ENCODE measurements around the gene LAMTOR3. TPM values are rescaled to one million over a fixed set of nuclear protein-coding genes. Genes with fewer than 3 reads are reported as not detected.
A peak's percentile ranks its signal among the peaks of the same experiment; 100 is the strongest.

LAMTOR3 gene
- total RNA-seq, 1 donor from 2014 or later = 22.2 TPM

DNA sequence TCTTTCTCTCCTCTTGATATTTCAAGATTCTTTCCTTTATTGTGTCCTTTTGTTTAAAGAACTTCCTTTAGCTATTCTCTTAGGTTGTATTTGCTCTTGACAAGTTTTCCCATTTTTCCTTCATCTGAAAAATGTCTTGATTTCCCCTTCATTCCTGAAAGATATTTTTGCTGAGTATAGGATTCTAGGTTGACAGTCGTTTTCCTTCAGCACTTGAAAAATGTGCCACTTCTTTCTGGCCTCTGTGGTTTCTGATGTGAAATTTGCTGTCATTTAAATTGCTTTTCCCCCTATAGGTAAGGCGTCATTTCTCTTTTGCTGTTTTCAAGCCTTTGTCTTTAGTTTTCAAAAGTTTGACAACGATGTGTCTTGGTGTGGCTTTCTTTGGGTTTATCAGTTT lies 23.3 kb upstream of the LAMTOR3 start:
- H3K4me3 ChIP-seq (ENCODE audit: low read depth, low read length) = no peak overlapping the region
- no peak for DNase-seq (ENCODE audit: low read depth)
- TF ChIP-seq, protein P1, sequence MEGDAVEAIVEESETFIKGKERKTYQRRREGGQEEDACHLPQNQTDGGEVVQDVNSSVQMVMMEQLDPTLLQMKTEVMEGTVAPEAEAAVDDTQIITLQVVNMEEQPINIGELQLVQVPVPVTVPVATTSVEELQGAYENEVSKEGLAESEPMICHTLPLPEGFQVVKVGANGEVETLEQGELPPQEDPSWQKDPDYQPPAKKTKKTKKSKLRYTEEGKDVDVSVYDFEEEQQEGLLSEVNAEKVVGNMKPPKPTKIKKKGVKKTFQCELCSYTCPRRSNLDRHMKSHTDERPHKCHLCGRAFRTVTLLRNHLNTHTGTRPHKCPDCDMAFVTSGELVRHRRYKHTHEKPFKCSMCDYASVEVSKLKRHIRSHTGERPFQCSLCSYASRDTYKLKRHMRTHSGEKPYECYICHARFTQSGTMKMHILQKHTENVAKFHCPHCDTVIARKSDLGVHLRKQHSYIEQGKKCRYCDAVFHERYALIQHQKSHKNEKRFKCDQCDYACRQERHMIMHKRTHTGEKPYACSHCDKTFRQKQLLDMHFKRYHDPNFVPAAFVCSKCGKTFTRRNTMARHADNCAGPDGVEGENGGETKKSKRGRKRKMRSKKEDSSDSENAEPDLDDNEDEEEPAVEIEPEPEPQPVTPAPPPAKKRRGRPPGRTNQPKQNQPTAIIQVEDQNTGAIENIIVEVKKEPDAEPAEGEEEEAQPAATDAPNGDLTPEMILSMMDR (conservative IDR thresholded peaks at IDR 0.05; ENCODE audit: low read depth, low read length) = no peak

DNA sequence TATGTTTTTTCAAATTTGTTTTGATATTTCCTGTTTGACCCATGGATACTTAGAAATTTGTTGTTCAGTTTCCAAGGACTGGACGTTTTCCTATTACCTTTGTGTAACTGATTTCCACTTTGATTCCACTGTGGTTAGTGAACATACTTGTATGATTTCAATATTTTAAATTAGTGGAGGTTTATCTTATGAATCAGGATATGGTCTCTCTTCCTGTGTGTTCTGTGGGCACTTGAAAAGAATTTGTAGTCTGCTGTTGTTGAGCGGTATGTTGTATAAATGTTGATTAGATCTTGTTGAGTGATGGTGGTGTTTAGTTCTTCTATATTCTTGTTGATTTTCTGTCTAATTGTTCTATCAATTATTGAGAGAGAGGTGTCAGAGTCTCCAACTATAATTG lies 21.2 kb upstream of the LAMTOR3 start:
- no peak overlapping the region for H3K4me3 ChIP-seq (ENCODE audit: low read depth, low read length)
- TF ChIP-seq, protein P1 (conservative IDR thresholded peaks at IDR 0.05; ENCODE audit: low read depth, low read length) = no peak
- DNase-seq (ENCODE audit: low read depth) = no peak

DNA sequence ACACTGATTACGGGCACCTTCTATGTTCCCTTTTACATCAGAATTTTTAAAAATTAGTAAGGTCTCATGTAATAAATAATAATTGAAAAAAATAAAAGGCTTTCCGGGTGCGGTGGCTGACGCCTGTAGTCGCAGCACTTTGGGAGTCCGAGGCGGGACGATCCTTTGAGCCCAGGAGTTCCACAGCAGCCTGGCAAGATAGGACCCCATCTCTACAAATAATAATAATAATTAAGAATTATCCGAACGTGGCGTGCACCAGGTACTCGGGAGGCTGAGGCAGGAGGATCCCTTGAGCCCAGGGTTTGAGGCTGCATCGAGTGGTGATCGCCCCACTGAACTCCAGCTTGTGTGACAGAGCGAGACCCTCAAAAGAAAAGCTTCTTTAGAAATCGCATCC lies 771 bp upstream of the LAMTOR3 start:
- no peak for DNase-seq (ENCODE audit: low read depth)
- TF ChIP-seq, protein P1 (conservative IDR thresholded peaks at IDR 0.05; ENCODE audit: low read depth, low read length) = no peak
- H3K4me3 ChIP-seq (ENCODE audit: low read depth, low read length) = peak overlapping the region; percentile 90

DNA sequence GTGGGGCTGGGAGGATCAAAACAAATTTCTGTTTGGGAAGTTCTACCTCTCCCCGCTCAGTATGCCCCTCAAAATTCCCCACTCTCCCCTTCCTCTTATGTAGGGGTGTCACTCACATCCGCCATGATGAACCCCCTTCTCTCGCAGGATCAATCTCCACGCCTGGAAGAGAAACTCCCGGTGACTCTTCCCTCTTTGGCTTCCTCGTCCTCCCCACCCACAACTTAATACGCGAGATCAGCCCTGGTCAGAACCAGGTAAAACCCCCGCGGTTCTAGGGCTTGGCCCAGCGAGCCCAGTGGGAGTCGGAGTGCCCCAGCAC lies 427 bp downstream of the LAMTOR3 start:
- TF ChIP-seq, protein P1 (conservative IDR thresholded peaks at IDR 0.05; ENCODE audit: low read depth, low read length) = no peak
- peak overlapping the region; percentile 90 for H3K4me3 ChIP-seq (ENCODE audit: low read depth, low read length)
- no peak for DNase-seq (ENCODE audit: low read depth)

DNA sequence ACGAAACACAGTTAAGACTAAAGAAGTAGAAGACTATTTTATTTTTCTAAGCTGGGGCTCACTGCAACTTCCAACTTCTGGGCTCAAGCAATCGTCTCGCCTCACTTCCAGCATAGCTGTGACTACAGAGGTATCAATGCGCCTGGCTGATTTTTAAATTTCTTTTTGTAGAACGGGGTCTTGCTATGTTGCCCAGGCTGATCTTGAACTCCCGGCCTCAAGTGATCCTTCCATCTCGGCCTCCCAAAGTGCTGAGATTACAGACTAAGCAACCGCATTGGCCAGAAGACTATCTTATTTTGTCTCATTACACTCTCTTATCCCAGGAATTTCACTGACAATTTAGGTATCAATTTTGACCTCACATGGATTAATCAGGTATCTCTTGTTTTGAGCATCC lies 1.2 kb downstream of the LAMTOR3 start:
- no peak for DNase-seq (ENCODE audit: low read depth)
- TF ChIP-seq, protein P1 (conservative IDR thresholded peaks at IDR 0.05; ENCODE audit: low read depth, low read length) = no peak
- peak overlapping the region; percentile 90 for H3K4me3 ChIP-seq (ENCODE audit: low read depth, low read length)

DNA sequence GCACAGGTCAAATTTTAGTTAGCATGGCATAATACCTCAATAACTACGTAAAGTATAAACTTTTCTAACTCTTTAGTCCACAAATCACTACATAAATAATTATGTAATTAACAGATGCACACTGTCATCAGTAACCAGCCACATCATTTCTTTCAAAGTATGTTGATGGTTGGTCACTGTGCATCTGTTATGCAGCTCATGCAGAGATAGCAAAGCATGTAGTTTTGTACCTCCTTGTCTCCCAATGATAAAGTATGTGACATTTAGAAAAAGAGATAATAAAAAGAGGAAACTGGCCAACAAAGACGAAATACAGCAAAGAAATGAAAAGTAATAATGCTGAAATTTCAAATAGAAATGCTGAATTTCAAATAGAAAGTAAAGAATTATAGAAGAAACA lies 2.9 kb downstream of the LAMTOR3 start:
- no peak for DNase-seq (ENCODE audit: low read depth)
- TF ChIP-seq, protein P1 (conservative IDR thresholded peaks at IDR 0.05; ENCODE audit: low read depth, low read length) = no peak
- no peak overlapping the region for H3K4me3 ChIP-seq (ENCODE audit: low read depth, low read length)

DNA sequence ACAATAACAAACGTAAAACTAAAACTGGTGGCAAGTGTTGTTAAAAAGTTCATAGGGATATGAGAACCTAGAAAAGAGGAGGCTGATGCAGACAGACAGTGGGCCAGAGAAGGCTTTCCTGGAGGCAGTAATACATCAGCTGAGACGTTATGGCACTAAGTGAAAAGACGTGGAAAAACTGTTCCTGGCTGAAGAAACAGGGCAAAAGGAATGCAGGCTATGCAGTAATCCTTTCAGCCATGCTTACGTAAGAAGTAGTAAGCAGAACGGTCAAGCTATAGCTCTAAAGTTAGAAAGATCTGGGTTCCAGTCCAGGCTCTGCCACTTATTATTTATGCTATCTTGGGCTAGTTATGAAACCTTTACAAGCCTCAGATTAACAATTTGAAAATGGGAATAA lies 6.4 kb downstream of the LAMTOR3 start:
- no peak for DNase-seq (ENCODE audit: low read depth)
- TF ChIP-seq, protein P1 (conservative IDR thresholded peaks at IDR 0.05; ENCODE audit: low read depth, low read length) = no peak
- H3K4me3 ChIP-seq (ENCODE audit: low read depth, low read length) = no peak overlapping the region

All from epithelial cell of proximal tubule (primary cell).